Hepatocyte (in vitro differentiated cells): ENCODE results near the gene DDX10. TPM values are rescaled to one million over a fixed set of nuclear protein-coding genes. Genes with fewer than 3 reads are reported as not detected.

ENCODE experiments used
- DNase-seq: peaks from one replicate; pipeline ENCODE4 v3.0.0-alpha.2; 2016; ENCODE audit warnings: low spot score
- H2AFZ ChIP-seq: fragments of 200-600 bp; sonication (generic); 2 replicates; pipeline ENCODE4 v1.6.0; 2016; ENCODE audit warnings: antibody characterized with exemption, mild to moderate bottlenecking
- H3K27ac ChIP-seq: fragments of 200-600 bp; sonication (generic); 2 replicates; pipeline ENCODE4 v1.5.1; 2016; ENCODE audit warnings: mild to moderate bottlenecking
- H3K27me3 ChIP-seq: fragments of 200-600 bp; sonication (generic); 2 replicates; pipeline ENCODE4 v1.6.1; 2016
- H3K36me3 ChIP-seq: fragments of 200-600 bp; sonication (generic); replicated peaks from 2 replicates; pipeline ENCODE4 v1.5.1; 2016; ENCODE audit warnings: low read depth; ENCODE audit not compliant: insufficient read depth
- H3K4me1 ChIP-seq: fragments of 200-600 bp; sonication (generic); 2 replicates; pipeline ENCODE4 v1.5.1; 2016; ENCODE audit warnings: mild to moderate bottlenecking, moderate library complexity; ENCODE audit not compliant: insufficient read depth
- H3K4me2 ChIP-seq: fragments of 200-600 bp; sonication (generic); 2 replicates; pipeline ENCODE4 v1.6.0; 2016
- H3K4me3 ChIP-seq: fragments of 200-600 bp; sonication (generic); 2 replicates; pipeline ENCODE4 v1.5.1; 2016; ENCODE audit warnings: mild to moderate bottlenecking
- H3K79me2 ChIP-seq: fragments of 200-600 bp; sonication (generic); 2 replicates; pipeline ENCODE4 v1.6.0; 2017; ENCODE audit warnings: mild to moderate bottlenecking
- H3K9me2 ChIP-seq: fragments of 200-600 bp; sonication (generic); replicated peaks from 2 replicates; pipeline ENCODE4 v1.6.0; 2017; ENCODE audit warnings: mild to moderate bottlenecking; ENCODE audit not compliant: insufficient read depth
- H3K9me3 ChIP-seq: fragments of 200-600 bp; sonication (generic); 2 replicates; pipeline ENCODE4 v1.5.1; 2016; ENCODE audit warnings: low read depth, mild to moderate bottlenecking
- H4K20me1 ChIP-seq: fragments of 200-600 bp; sonication (generic); 2 replicates; pipeline ENCODE4 v1.6.0; 2016; ENCODE audit warnings: mild to moderate bottlenecking; ENCODE audit not compliant: insufficient read depth, poor library complexity, severe bottlenecking
- CTCF ChIP-seq: fragments of 200-600 bp; sonication (generic); IDR thresholded peaks from 2 replicates; pipeline ENCODE4 v1.5.1; 2016; ENCODE audit warnings: antibody characterized with exemption, mild to moderate bottlenecking; ENCODE audit not compliant: poor library complexity
- EZH2 ChIP-seq: fragments of 200-600 bp; sonication (generic); IDR thresholded peaks from 2 replicates; pipeline ENCODE4 v1.6.1; 2016; ENCODE audit warnings: antibody characterized with exemption, mild to moderate bottlenecking, borderline replicate concordance
- EZH2phosphoT487 ChIP-seq: fragments of 200-600 bp; sonication (generic); IDR thresholded peaks from one replicate; pipeline ENCODE4 v1.6.1; 2018; ENCODE audit warnings: antibody characterized with exemption, mild to moderate bottlenecking, low read depth, moderate library complexity; ENCODE audit not compliant: unreplicated experiment, severe bottlenecking
- WGBS: methylation state at CpG from one replicate; pipeline ENCODE4 v1.1.6; 2016; ENCODE audit warnings: low lambda C conversion rate; ENCODE audit errors: missing lambda C conversion rate; 5-methylcytosine and 5-hydroxymethylcytosine counted together
- polyA plus RNA-seq: library from polyadenylated mRNA; unstranded; fragments of >200 nt; fragmentation: Nextera tagmentation; extraction: Ambion mirVana; gene quantifications from 2 replicates; pipeline ENCODE4 v1.2.1, GENCODE V29; 2016
- total RNA-seq: library from RNA; depleted of rRNA; stranded (reverse); fragments of >200 nt; gene quantifications from 2 replicates; pipeline ENCODE4 v1.2.3, GENCODE V29; 2014

The DDX10 gene
- total and polyA plus RNA-seq, 2 experiments from 2014 or later = 9.6 to 13.9 TPM

- no peaks in the 10 kb centered on the region for H3K36me3 ChIP-seq
- H3K27ac ChIP-seq = no peak overlapping the region
- H3K27me3 ChIP-seq = no peaks in the 10 kb centered on the region
- H3K4me1 ChIP-seq = no peaks in the 10 kb centered on the region
- no peak for DNase-seq
- WGBS = 84% methylated on average over 2 of the region's 2 CpGs
- no peaks in the 10 kb centered on the region for H3K9me3 ChIP-seq
- TF ChIP-seq EZH2phosphoT487 (no peak), CTCF (no peak), EZH2 (no peak)
- no peak overlapping the region for H3K4me3 ChIP-seq
- no peak overlapping the region for H2AFZ ChIP-seq
- no peaks in the 10 kb centered on the region for H4K20me1 ChIP-seq
- H3K4me2 ChIP-seq = no peak overlapping the region
- H3K79me2 ChIP-seq = no peaks in the 10 kb centered on the region
- no peaks in the 10 kb centered on the region for H3K9me2 ChIP-seq
Observed at GRCh38 chr11:108877178-108877577, 212.3 kb downstream of the DDX10 start.

DNA sequence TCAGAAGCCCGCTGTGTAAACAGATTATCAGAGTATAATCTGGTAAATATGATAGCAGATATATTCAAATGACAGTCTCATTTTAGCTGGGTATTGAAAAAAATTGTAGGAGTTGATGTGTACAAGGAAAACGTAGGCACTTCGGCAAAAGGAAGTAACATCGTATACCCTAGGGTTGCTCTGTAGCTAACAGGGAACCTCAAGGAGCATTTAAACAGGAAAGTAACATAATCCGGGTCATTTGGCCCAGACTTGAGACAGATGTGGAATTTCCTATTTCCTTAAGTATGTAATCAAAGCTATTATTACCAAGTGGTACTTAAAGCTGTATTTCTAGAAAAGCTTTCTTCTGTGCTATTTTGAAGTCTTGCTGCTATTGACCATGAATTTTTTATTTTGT lies 215.6 kb downstream of the DDX10 start:
- Histone ChIP-seq H3K4me3 (no peak overlapping the region), H3K27me3 (no peaks in the 10 kb centered on the region), H3K36me3 (no peaks in the 10 kb centered on the region), H4K20me1 (no peaks in the 10 kb centered on the region), H3K4me2 (no peak overlapping the region), H3K27ac (no peak overlapping the region), H3K9me3 (no peaks in the 10 kb centered on the region), H3K4me1 (no peaks in the 10 kb centered on the region), H3K9me2 (no peaks in the 10 kb centered on the region), H2AFZ (no peak overlapping the region), H3K79me2 (no peaks in the 10 kb centered on the region)
- 61% methylated on average over 5 of the region's 5 CpGs for WGBS
- no peak for DNase-seq
- no peak for TF ChIP-seq CTCF
- no peak for TF ChIP-seq EZH2
- no peak for TF ChIP-seq EZH2phosphoT487

- Histone ChIP-seq H4K20me1 (no peaks in the 10 kb centered on the region), H3K4me3 (no peak overlapping the region), H3K4me2 (no peak overlapping the region), H3K9me3 (no peaks in the 10 kb centered on the region), H3K36me3 (no peaks in the 10 kb centered on the region), H3K27me3 (no peaks in the 10 kb centered on the region), H3K9me2 (no peaks in the 10 kb centered on the region), H2AFZ (no peak overlapping the region), H3K4me1 (no peaks in the 10 kb centered on the region), H3K27ac (no peak overlapping the region), H3K79me2 (no peaks in the 10 kb centered on the region)
- TF ChIP-seq EZH2phosphoT487 (no peak), EZH2 (no peak), CTCF (no peak)
- no peak for DNase-seq
Observed at GRCh38 chr11:108881131-108881530, 216.3 kb downstream of the DDX10 start.

- H3K9me2 ChIP-seq = no peaks in the 10 kb centered on the region
- TF ChIP-seq EZH2phosphoT487 (no peak), EZH2 (no peak), CTCF (no peak)
- no peak overlapping the region for H3K27ac ChIP-seq
- H3K9me3 ChIP-seq = no peaks in the 10 kb centered on the region
- DNase-seq = no peak
- H4K20me1 ChIP-seq = no peaks in the 10 kb centered on the region
- H3K79me2 ChIP-seq = no peaks in the 10 kb centered on the region
- WGBS = 79% methylated on average over 5 of the region's 5 CpGs
- H2AFZ ChIP-seq = no peak overlapping the region
- no peak overlapping the region for H3K4me3 ChIP-seq
- H3K4me2 ChIP-seq = no peak overlapping the region
- H3K27me3 ChIP-seq = no peaks in the 10 kb centered on the region
- no peaks in the 10 kb centered on the region for H3K4me1 ChIP-seq
- no peaks in the 10 kb centered on the region for H3K36me3 ChIP-seq
Observed at GRCh38 chr11:108882211-108882831, 217.5 kb downstream of the DDX10 start.
